Activated CD4-positive, alpha-beta T cell treated with anti-CD3 and anti-CD28 coated beads, Interleukin-2, Interleukin-6, amounts not matched to agents 100 ng/mL and 50 ng/mL, durations not matched to agents 16 hours and 8 hours (primary cell): Measurements from ENCODE around the gene MACROD2.

Source experiments
- DNase-seq: peaks from one replicate; pipeline ENCODE4 v3.0.0-alpha.2; 2020

The MACROD2 gene

GRCh38 chr20:14785065-14785743, 789.9 kb downstream of the MACROD2 start:
- DNase-seq, result no peak

- DNase-seq, result no peak
These were observed 794.9 kb downstream of the MACROD2 start for GRCh38 chr20:14790190-14790589.

- DNase-seq, result no peak
These were observed 795.7 kb downstream of the MACROD2 start for GRCh38 chr20:14790771-14791620.

- no peak for DNase-seq
These were observed 797.6 kb downstream of the MACROD2 start for GRCh38 chr20:14792915-14793314.

DNA sequence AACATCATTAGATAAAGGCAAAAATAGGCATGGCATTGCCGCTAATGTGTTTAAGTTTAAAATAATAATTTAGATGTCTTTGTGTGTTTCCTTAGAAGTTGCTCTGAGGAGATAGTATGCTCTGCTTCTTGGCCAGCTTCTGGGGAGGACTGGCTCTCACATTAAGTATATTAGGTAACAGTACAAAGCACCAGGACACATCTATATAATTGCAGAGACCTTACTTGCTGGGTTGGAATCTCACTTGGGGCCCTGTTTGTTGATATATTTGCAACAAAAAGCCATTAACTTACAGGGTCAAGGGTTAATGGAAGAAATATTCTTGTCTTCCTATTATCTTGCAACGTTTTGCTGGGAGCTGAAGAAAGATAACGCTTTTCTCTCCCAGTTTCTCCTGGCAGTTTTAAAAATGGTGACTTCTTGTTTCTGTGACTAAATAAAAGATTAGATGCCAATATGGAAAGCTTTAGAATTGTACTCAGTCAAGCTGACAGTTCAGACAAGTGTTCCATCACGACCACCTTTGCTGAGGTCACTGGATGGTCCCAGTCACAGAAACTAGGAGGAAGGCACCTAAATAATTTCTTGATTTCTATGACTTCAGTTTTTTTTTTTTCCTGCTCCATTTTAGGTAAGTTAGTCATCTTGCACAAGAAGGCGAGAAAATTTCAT, 804.4 kb downstream of the MACROD2 start:
- no peak for DNase-seq

DNA sequence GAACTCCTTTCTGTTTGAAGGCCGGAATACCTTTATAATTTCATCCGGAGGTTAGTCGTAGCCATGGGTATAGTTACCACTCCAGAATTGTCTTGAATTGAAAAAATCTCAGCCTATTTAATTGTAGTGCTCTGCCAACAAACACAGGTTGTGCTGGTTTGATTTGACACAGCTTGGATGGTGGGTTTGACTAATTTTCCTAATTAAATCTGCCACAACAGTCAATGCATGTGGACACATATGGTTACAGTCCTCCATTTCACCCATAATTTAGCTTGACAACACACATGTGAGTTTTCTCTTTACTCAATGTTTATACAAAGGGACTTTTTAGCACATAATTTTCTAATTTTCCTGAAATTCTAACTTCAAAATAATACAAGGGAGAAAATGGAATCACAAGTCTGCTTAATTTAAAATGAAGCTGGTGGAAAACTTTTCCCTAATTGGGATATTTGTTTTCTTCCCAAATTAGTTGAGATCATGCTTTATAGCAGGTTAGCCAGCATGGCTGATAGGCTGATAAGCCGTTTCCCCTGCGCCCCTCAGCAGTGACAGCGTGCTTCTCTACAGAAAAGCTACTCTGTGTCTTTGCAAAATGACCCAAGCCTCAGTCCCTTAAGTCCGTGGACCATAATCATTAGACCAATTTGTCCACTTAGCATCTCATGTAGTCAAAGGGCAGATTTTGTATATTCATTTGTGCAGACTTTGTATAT, 805.5 kb downstream of the MACROD2 start:
- DNase-seq, result no peak

DNA sequence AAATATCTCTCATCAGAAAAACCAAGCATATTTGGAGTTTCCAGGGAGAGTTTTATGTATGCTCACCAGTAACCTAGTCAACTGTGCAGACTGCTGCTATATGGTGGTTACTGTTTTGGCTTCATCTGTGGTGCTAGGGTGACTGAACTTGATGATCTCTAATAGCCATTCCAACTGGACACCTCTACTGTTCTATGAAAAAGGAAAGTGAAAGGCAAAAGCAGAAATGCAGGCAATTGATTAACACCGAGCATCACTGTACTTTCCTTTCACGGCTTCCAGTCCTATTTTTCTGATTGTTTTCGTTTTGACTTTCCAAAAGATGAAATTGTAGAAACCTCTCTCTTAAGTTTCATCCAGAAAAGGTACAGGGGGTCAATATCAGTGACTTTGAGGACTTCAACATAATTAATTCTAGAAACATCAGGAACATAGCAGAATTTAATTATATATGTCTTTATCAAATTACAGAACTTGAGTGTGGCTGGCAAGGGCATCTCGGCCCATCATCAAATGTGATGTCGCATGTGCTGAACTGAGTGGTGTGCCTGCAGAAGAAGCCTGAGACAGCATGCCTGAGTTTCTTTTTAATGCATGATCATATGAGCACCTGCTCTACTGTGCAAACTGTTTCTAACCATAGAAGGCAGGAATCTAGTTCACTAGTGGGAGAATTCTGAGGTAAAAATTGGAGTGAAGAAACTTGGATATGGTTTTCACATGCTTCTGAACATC, 806.4 kb downstream of the MACROD2 start:
- DNase-seq, result no peak

DNA sequence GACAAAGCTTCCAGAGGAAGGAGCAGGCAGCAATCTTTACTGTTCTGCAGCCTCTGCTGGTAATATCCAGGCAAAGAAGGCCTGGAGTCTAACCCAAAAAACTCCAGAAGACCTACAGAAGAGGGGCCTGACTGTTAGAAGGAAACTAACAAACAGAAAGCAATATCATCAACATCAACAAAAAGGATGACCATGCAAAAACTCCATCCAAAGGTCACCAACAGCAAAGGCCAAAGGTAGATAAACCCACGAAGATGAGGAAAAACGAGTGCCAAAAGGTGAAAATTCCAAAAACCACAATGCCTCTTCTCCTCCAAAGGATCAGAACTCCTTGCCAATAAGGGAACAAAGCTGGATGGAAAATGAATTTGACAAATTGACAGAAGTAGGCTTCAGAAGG, 811.9 kb downstream of the MACROD2 start:
- DNase-seq, result no peak

DNA sequence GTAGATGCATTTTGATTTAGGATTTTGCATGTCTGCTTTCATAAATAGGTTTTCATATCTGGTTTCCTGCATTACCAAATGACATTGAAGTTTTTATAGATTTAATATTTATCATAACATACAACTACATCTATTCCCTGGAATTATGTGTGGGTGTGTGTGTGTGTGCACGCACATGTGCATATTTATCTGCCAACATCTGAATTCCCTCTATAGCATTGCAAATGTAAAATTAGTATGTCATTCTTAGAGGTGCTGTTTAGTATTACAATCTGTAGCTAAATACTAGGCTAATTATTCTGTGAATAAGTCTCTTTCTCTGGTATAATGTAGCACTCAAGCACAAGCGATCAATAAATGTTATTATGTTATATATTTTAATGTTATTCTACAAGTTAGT, 820.0 kb downstream of the MACROD2 start:
- no peak for DNase-seq

- no peak for DNase-seq
These were observed 821.2 kb downstream of the MACROD2 start for GRCh38 chr20:14816471-14816870.

- DNase-seq, result no peak
These were observed 821.8 kb downstream of the MACROD2 start for GRCh38 chr20:14817101-14817500.

- no peak for DNase-seq
These were observed 825.5 kb downstream of the MACROD2 start for GRCh38 chr20:14820771-14821170.

DNA sequence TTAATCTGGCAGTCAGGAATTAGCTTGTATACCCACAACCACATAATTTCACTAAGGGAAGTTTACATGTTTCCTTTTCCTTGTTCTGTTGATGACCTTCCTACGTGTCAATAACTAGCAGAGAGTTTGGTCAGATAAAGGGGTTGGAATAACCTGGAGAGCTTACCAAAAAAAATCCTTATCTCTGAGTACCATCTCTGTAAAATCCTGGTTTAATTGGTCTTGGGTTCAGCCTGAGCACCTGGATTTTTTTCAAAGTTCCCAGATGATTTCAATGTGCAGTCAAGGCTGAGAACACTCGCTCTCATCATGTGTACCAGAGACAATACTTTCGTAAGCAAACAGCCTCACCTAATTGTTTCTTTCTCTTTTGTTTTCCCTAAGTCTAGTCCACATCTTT, 825.9 kb downstream of the MACROD2 start:
- no peak for DNase-seq

- no peak for DNase-seq
These were observed 829.7 kb downstream of the MACROD2 start for GRCh38 chr20:14824996-14825395.

DNA sequence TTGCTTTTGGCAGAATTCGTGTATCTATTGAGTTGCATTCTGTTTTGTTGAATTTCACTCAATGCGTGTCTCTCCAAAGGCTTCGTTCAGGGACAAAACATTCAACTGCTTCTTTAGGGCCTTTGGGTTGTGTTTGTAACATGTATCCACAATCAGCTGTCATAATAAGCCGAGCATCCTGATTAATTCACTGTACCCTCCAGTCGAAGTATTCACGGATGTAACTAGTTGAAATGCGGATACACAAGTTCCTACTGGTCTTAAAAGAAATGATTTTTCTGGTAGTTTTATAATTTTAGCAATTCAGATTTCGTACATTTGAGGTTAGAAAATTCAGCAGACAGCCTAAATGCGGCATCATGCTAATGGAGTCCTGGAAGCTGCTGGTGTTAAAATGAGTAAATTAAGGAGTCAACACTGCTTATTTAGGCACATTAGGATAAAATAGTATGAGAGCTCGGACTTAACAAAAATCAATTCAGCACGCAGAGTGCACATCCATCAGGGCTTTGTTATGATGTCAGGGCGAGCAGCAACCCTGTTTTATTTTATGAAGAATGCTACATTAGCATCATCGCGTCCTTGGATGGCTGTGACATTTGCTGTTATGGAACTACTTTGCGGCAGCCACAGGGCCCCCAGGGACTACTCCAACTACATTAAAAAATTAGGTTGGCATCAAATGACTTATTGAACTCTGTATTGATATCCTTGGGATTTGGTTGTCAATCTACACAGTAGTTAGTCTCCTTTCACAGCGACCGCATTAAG, 831.4 kb downstream of the MACROD2 start:
- no peak for DNase-seq

GRCh38 chr20:14828459-14828858, 833.1 kb downstream of the MACROD2 start:
- DNase-seq, result no peak

DNA sequence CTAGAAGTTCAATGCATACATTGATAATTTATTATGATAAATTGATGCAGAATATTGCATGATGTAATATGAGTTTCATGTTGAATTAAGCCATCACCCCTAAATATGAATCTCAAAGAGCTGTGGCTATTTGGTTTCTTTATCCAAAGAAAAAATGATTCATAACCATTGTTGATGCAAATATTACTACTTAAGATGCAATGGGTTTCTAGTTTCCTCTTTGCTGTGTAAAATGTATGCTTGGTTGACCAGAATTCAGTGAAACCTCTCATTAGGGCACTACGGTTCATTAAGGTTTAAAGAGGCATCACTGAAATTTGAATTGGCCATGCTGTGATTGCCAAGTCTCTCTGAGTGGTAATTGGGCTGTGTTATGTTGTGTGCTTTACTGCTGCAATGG, 834.6 kb downstream of the MACROD2 start:
- DNase-seq, result no peak

DNA sequence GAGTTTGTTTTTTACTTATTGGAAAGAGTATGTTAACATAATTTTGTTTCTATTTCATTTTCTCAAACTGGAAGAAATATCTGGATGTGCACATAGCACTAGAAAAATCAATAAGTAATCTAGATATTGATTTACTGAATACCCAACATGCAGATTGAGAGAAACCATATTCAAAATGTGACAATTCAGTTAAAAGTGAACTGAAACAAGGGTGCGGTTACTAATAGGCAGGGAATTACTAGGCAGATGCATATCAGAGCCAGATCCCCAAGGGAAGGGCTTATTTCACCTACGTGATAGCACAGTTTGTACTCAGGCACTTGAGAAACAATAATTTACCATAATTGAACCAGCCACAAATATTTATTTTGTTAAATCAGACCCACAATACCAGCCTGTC, 835.1 kb downstream of the MACROD2 start:
- no peak for DNase-seq

DNA sequence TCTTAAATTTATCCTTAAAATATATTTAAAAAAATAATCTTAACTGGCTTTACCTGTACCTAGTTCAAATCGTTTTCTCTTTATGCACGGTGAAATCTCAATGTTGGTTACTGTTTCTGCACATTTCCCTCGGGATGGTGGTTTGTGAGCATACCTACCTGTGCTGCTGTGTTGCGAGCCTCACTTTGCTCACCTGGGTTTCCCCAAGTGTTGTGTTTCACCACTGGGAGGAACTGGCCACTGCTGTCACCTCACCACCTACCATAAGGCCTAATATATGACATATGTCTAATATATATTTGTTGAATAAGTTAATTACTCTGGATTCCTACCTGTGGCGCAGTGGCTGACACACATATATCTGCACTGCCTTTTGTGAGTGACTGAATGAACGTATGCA, 835.6 kb downstream of the MACROD2 start:
- DNase-seq, result no peak

DNA sequence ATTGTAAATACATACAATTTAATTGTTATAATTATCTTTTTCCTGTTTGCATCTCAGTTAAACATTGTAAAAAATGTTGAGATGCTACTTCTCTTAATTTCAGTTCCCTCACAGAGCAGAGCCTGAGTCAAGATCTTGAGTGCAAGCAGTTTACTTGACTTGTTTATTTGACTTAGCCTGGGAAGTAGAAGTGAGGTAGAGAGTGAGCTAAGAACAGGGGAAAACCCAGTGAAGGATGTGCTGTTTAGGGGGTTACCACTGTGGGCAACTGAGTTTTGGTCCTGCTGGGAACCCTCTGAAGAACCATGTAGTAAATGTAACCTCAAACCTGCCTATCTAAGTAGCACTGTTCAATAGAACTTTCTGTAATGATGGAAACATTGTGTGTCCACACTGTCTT, 837.3 kb downstream of the MACROD2 start:
- DNase-seq, result no peak
